Activated CD8-positive, alpha-beta memory T cell treated with anti-CD3 and anti-CD28 coated beads for 36 hours (primary cell): ENCODE data around the gene UBE2I. TPM values are rescaled to one million over a fixed set of nuclear protein-coding genes. Genes with fewer than 3 reads are reported as not detected.

Experiments
- CTCF ChIA-PET: fragments of 350-600 bp; sonication (Branson Sonifier 250); formaldehyde crosslinking; loops from one replicate; lab custom pipeline; 2021; ENCODE audit warnings: antibody characterized with exemption; lab: Charles Lee
- POLR2A ChIA-PET: fragments of 350-600 bp; sonication (Branson Sonifier 250); formaldehyde crosslinking; loops from one replicate; lab custom pipeline; 2021; ENCODE audit warnings: antibody characterized with exemption; lab: Charles Lee
- total RNA-seq, 2 experiments: library from RNA; stranded (reverse); gene quantifications; one replicate each; pipeline ENCODE4 v1.2.3, GENCODE V29; 2021

Gene UBE2I
- total RNA-seq, 2 experiments from 2014 or later = 241 to 249 TPM

- POLR2A ChIA-PET = no interaction called here
Observed at GRCh38 chr16:1333149-1333812, 23.8 kb downstream of the UBE2I start, which contains the start of gene BAIAP3. TSS of gene BAIAP3 (plus strand) at chr16:1333645. CDS start at chr16:1338550, 4,905 bp downstream.

GRCh38 chr16:1333854-1334700 is 24.6 kb downstream of the UBE2I start:
- POLR2A ChIA-PET = no interaction called here

More at GRCh38 chr16:1333149-1333812, 23.8 kb downstream of the UBE2I start, which contains the start of gene BAIAP3:
- CTCF ChIA-PET = interaction anchor here (0.6 to 1.6 kb wide), 5 partner anchors 9 to 228 kb away, joined by 3 to 4 read pairs (median 3); no protein-coding TSS in a partner anchor

GRCh38 chr16:1334739-1335138 is 25.3 kb downstream of the UBE2I start:
- ChIA-PET POLR2A (interaction anchor here (0.9 kb wide), 1 partner anchor 12 kb away, joined by 3 read pairs; no protein-coding TSS in a partner anchor), CTCF (interaction anchor here (0.5 to 1.5 kb wide), 3 partner anchors 29 to 65 kb away, joined by 4 to 6 read pairs (median 4); no protein-coding TSS in a partner anchor)

More at GRCh38 chr16:1333854-1334700, 24.6 kb downstream of the UBE2I start:
- CTCF ChIA-PET = interaction anchor here (0.6 to 1.2 kb wide), 4 partner anchors 8 to 33 kb away, joined by 3 to 6 read pairs (median 3); no protein-coding TSS in a partner anchor

- ChIA-PET POLR2A (interaction anchor here (0.5 to 0.9 kb wide), 2 partner anchors 11 to 81 kb away, joined by 3 read pairs; no protein-coding TSS in a partner anchor), CTCF (interaction anchor here (0.5 to 1.5 kb wide), 4 partner anchors 10 to 65 kb away, joined by 3 to 6 read pairs (median 4); no protein-coding TSS in a partner anchor)
Observed at GRCh38 chr16:1335211-1335971, 26.0 kb downstream of the UBE2I start.

GRCh38 chr16:1335996-1336395 is 26.6 kb downstream of the UBE2I start:
- ChIA-PET POLR2A (interaction anchor here (0.5 kb wide), 1 partner anchor 81 kb away, joined by 3 read pairs; no protein-coding TSS in a partner anchor), CTCF (interaction anchor here (1.0 to 1.5 kb wide), 2 partner anchors 9 to 27 kb away, joined by 3 to 4 read pairs; no protein-coding TSS in a partner anchor)

GRCh38 chr16:1336619-1337018 is 27.2 kb downstream of the UBE2I start:
- CTCF ChIA-PET = interaction anchor here (1.0 kb wide), 1 partner anchor 8 kb away, joined by 3 read pairs; no protein-coding TSS in a partner anchor
- POLR2A ChIA-PET = no interaction called here

- POLR2A ChIA-PET = interaction anchor here (0.5 kb wide), 1 partner anchor 1122 kb away, joined by 6 read pairs; no protein-coding TSS in a partner anchor
- CTCF ChIA-PET = interaction anchor here (0.8 to 1.9 kb wide), 3 partner anchors 10 to 25 kb away, joined by 3 to 6 read pairs (median 3); no protein-coding TSS in a partner anchor
Observed at GRCh38 chr16:1337486-1337885, 28.1 kb downstream of the UBE2I start.

GRCh38 chr16:1338119-1338730 is 28.8 kb downstream of the UBE2I start:
- CTCF ChIA-PET = interaction anchor here (0.8 to 1.9 kb wide), 3 partner anchors 9 to 26 kb away, joined by 3 to 6 read pairs (median 3); no protein-coding TSS in a partner anchor

GRCh38 chr16:1338855-1339675 is 29.6 kb downstream of the UBE2I start:
- ChIA-PET CTCF (interaction anchor here (1.9 kb wide), 1 partner anchor 8 kb away, joined by 6 read pairs; no protein-coding TSS in a partner anchor), POLR2A (no interaction called here)

More at GRCh38 chr16:1338119-1338730, 28.8 kb downstream of the UBE2I start:
- POLR2A ChIA-PET = no interaction called here

GRCh38 chr16:1340730-1341494 is 31.5 kb downstream of the UBE2I start:
- CTCF ChIA-PET = interaction anchor here (1.3 kb wide), 1 partner anchor 9 kb away, joined by 3 read pairs; no protein-coding TSS in a partner anchor

GRCh38 chr16:1341495-1342420 is 32.3 kb downstream of the UBE2I start:
- CTCF ChIA-PET = interaction anchor here (0.7 to 1.8 kb wide), 7 partner anchors 8 to 41 kb away, joined by 3 to 6 read pairs (median 3); partner anchors contain the start of gene BAIAP3
- POLR2A ChIA-PET = interaction anchor here (0.6 kb wide), 1 partner anchor 553 kb away, joined by 7 read pairs; no protein-coding TSS in a partner anchor

More at GRCh38 chr16:1340730-1341494, 31.5 kb downstream of the UBE2I start:
- POLR2A ChIA-PET = interaction anchor here (0.6 kb wide), 1 partner anchor 554 kb away, joined by 7 read pairs; no protein-coding TSS in a partner anchor

- ChIA-PET POLR2A (interaction anchor here (1.0 to 1.5 kb wide), 2 partner anchors 10 to 34 kb away, joined by 3 read pairs; partner anchors contain the start of gene UBE2I), CTCF (interaction anchor here (0.7 to 1.8 kb wide), 7 partner anchors 9 to 42 kb away, joined by 3 to 6 read pairs (median 3); partner anchors contain the start of gene BAIAP3)
Observed at GRCh38 chr16:1342526-1343427, 33.3 kb downstream of the UBE2I start.
